ENCODE measurements around the gene POFUT1.

DNA sequence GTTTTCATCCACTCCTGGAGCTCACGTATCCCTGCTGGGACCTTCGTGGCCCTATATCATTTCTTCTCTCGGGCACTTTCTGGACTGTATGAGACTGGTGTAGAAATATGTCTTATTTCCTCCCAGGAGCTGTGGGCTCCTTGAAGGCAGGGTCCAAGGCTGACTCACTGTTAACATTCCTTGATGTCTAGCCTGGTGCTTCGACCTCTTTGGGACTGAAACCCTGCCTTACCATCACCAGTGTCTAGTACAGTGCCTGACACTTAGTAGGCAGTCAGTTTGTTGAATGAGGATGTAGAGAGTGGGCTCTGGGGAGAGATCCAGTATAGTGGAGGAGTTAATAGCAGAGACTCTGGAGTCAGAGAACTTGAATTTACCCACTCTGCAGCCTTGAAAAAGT is 23.6 kb downstream of the POFUT1 start:
- TF ChIP-seq, protein P1, sequence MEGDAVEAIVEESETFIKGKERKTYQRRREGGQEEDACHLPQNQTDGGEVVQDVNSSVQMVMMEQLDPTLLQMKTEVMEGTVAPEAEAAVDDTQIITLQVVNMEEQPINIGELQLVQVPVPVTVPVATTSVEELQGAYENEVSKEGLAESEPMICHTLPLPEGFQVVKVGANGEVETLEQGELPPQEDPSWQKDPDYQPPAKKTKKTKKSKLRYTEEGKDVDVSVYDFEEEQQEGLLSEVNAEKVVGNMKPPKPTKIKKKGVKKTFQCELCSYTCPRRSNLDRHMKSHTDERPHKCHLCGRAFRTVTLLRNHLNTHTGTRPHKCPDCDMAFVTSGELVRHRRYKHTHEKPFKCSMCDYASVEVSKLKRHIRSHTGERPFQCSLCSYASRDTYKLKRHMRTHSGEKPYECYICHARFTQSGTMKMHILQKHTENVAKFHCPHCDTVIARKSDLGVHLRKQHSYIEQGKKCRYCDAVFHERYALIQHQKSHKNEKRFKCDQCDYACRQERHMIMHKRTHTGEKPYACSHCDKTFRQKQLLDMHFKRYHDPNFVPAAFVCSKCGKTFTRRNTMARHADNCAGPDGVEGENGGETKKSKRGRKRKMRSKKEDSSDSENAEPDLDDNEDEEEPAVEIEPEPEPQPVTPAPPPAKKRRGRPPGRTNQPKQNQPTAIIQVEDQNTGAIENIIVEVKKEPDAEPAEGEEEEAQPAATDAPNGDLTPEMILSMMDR (IDR thresholded peaks at IDR 0.05; ENCODE audit: extremely low read depth in 1 of 2, insufficient read depth in 1 of 2, low read depth in 1 of 2, low read length in 2 of 2) = no peak
- TF ChIP-seq EZH2 (IDR thresholded peaks at IDR 0.05; ENCODE audit: borderline replicate concordance, low read depth, low read length, severe bottlenecking) (no peak), POLR2AphosphoS5 (IDR thresholded peaks at IDR 0.05; ENCODE audit: insufficient read depth, low read depth, low read length) (no peak), POLR2A (IDR thresholded peaks at IDR 0.05; ENCODE audit: low read depth, low read length) (no peak), MYC (IDR thresholded peaks at IDR 0.05; ENCODE audit: low read depth, low read length) (no peak)
